Stomach (tissue), 4 donors: ENCODE measurements around the gene INSR.

Experiments
- CTCF ChIP-seq, 7 experiments: fragments of 450-650 bp in 4 of 7; fragments of 200-600 bp in 3 of 7; sonication (generic) in 3 of 7; IDR thresholded peaks; one replicate each; pipeline ENCODE4 v1.5.1; 2016 to 2019; ENCODE audit warnings: antibody characterized with exemption in 7 of 7, control low read depth in 2 of 7, mild to moderate bottlenecking in 1 of 7
- EP300 ChIP-seq: sonication (generic); formaldehyde crosslinking; IDR thresholded peaks from one replicate; pipeline ENCODE4 v1.6.1; 2017; ENCODE audit warnings: antibody characterized with exemption
- POLR2A ChIP-seq, 4 donors: fragments of 450-650 bp; IDR thresholded peaks; one replicate each; pipeline ENCODE4 v1.6.1; 2016; ENCODE audit warnings: antibody characterized with exemption in 4 of 4, control low read depth in 2 of 4, mild to moderate bottlenecking in 1 of 4, moderate library complexity in 1 of 4

- no peak for TF ChIP-seq CTCF (IDR thresholded peaks at IDR 0.05)
- no peak for TF ChIP-seq POLR2A (IDR thresholded peaks at IDR 0.05)
- TF ChIP-seq EP300: no peak
Measured at GRCh38 chr19:7063339-7063738, 230.9 kb downstream of the INSR start.
